Suprapubic skin (tissue), 4 donors: ENCODE results near the gene HS3ST6. TPM values are rescaled to one million over a fixed set of nuclear protein-coding genes. Genes with fewer than 3 reads are reported as not detected.

Experiments
- DNase-seq, 2 donors: peaks; one replicate each; pipeline ENCODE4 v3.0.0-alpha.2; 2019; ENCODE audit warnings: low spot score in 2 of 2
- H3K27ac ChIP-seq: fragments of 200-600 bp; sonication (generic); one replicate; pipeline ENCODE4 v1.5.1; 2019
- H3K27me3 ChIP-seq: fragments of 200-600 bp; sonication (generic); one replicate; pipeline ENCODE4 v1.5.1; 2019
- H3K36me3 ChIP-seq: fragments of 200-600 bp; sonication (generic); one replicate; pipeline ENCODE4 v1.5.1; 2019
- H3K4me1 ChIP-seq: fragments of 200-600 bp; sonication (generic); one replicate; pipeline ENCODE4 v1.5.1; 2019
- H3K4me3 ChIP-seq: fragments of 200-600 bp; sonication (generic); one replicate; pipeline ENCODE4 v1.5.1; 2019; ENCODE audit warnings: mild to moderate bottlenecking
- H3K9me3 ChIP-seq: fragments of 200-600 bp; sonication (generic); one replicate; pipeline ENCODE4 v1.5.1; 2019
- CTCF ChIP-seq, 2 donors: fragments of 200-600 bp in 1 of 2; fragments of 450-650 bp in 1 of 2; sonication (generic) in 1 of 2; IDR thresholded peaks; one replicate each; pipeline ENCODE4 v1.5.1; 2016 to 2019; ENCODE audit warnings: antibody characterized with exemption in 2 of 2, mild to moderate bottlenecking in 1 of 2, moderate library complexity in 1 of 2
- EP300 ChIP-seq: sonication (generic); formaldehyde crosslinking; IDR thresholded peaks from one replicate; pipeline ENCODE4 v1.6.1; 2017; ENCODE audit warnings: antibody characterized with exemption
- POLR2A ChIP-seq, 2 donors: fragments of 450-650 bp; IDR thresholded peaks; one replicate each; pipeline ENCODE4 v1.6.1; 2017; ENCODE audit warnings: antibody characterized with exemption in 2 of 2, mild to moderate bottlenecking in 2 of 2, moderate library complexity in 2 of 2
- POLR2AphosphoS5 ChIP-seq, 3 donors: sonication (generic); formaldehyde crosslinking; IDR thresholded peaks; one replicate each; pipeline ENCODE4 v1.6.1; 2017; ENCODE audit warnings: antibody characterized with exemption in 3 of 3
- WGBS: methylation state at CpG from one replicate; pipeline ENCODE4 v1.1.5; 2018; 5-methylcytosine and 5-hydroxymethylcytosine counted together
- total RNA-seq, 4 donors: library from RNA; depleted of rRNA; stranded (reverse); fragments of >200 nt; gene quantifications; one replicate each; pipeline ENCODE4 v1.1.0, GENCODE V29; 2016

HS3ST6 gene
- total RNA-seq, 4 donors from 2014 or later, result 28.5 to 76.7 (median 58.5) TPM

GRCh38 chr16:1930338-1930720, 12.1 kb upstream of the HS3ST6 start:
- H3K27me3 ChIP-seq, result no peaks in the 10 kb centered on the region
- no peak for TF ChIP-seq POLR2A (IDR thresholded peaks at IDR 0.05)
- no peak for TF ChIP-seq EP300
- no peak for TF ChIP-seq CTCF (IDR thresholded peaks at IDR 0.05)
- TF ChIP-seq POLR2AphosphoS5 (IDR thresholded peaks at IDR 0.05), result no peak
- no peak overlapping the region for H3K4me3 ChIP-seq
- no peaks in the 10 kb centered on the region for H3K9me3 ChIP-seq
- DNase-seq, result no peak
- H3K4me1 ChIP-seq, result peaks cover 18% of the 10 kb centered on the region
- no peaks in the 10 kb centered on the region for H3K36me3 ChIP-seq
- WGBS, result 59% methylated on average over 6 of the region's 10 CpGs
- H3K27ac ChIP-seq, result no peak overlapping the region

GRCh38 chr16:1929578-1930337, 11.5 kb upstream of the HS3ST6 start:
- peak; percentile 92 to 93 for DNase-seq
- H3K4me3 ChIP-seq, result peak overlapping the region; percentile 57
- WGBS, result 0% methylated on average over 25 of the region's 70 CpGs
- no peak for TF ChIP-seq POLR2AphosphoS5 (IDR thresholded peaks at IDR 0.05)
- peak; percentile 100 for TF ChIP-seq CTCF (IDR thresholded peaks at IDR 0.05)
- no peaks in the 10 kb centered on the region for H3K36me3 ChIP-seq
- H3K4me1 ChIP-seq, result peaks cover 18% of the 10 kb centered on the region
- H3K27ac ChIP-seq, result peak overlapping the region; percentile 77
- H3K27me3 ChIP-seq, result no peaks in the 10 kb centered on the region
- H3K9me3 ChIP-seq, result no peaks in the 10 kb centered on the region

GRCh38 chr16:1929105-1929504, 10.9 kb upstream of the HS3ST6 start:
- peak overlapping the region; percentile 77 for H3K27ac ChIP-seq

GRCh38 chr16:1926271-1926670, 8.1 kb upstream of the HS3ST6 start:
- no peak overlapping the region for H3K4me3 ChIP-seq
- WGBS, result 61% methylated on average over 11 of the region's 11 CpGs
- no peak for DNase-seq
- H3K9me3 ChIP-seq, result no peaks in the 10 kb centered on the region
- peaks cover 19% of the 10 kb centered on the region for H3K27me3 ChIP-seq
- peaks cover 39% of the 10 kb centered on the region for H3K4me1 ChIP-seq
- no peak for TF ChIP-seq POLR2A (IDR thresholded peaks at IDR 0.05)
- H3K27ac ChIP-seq, result no peak overlapping the region
- H3K36me3 ChIP-seq, result no peaks in the 10 kb centered on the region

More at GRCh38 chr16:1929105-1929504, 10.9 kb upstream of the HS3ST6 start:
- WGBS, result 6% methylated on average over 5 of the region's 11 CpGs
- DNase-seq, result peak in 1 of 2 donors; percentile 61
- TF ChIP-seq EP300 (no peak), CTCF (IDR thresholded peaks at IDR 0.05) (no peak), POLR2A (IDR thresholded peaks at IDR 0.05) (no peak), POLR2AphosphoS5 (IDR thresholded peaks at IDR 0.05) (no peak)
- H3K9me3 ChIP-seq, result no peaks in the 10 kb centered on the region
- peaks cover 24% of the 10 kb centered on the region for H3K4me1 ChIP-seq
- no peaks in the 10 kb centered on the region for H3K36me3 ChIP-seq
- H3K4me3 ChIP-seq, result peak overlapping the region; percentile 57
- H3K27me3 ChIP-seq, result no peaks in the 10 kb centered on the region

- DNase-seq, result no peak
- Histone ChIP-seq H3K4me1 (peaks cover 35% of the 10 kb centered on the region), H3K9me3 (no peaks in the 10 kb centered on the region), H3K27ac (peak overlapping the region; percentile 8), H3K36me3 (no peaks in the 10 kb centered on the region), H3K27me3 (peaks cover 41% of the 10 kb centered on the region), H3K4me3 (no peak overlapping the region)
- TF ChIP-seq EP300, result no peak
- TF ChIP-seq POLR2A (IDR thresholded peaks at IDR 0.05), result no peak
- TF ChIP-seq CTCF (IDR thresholded peaks at IDR 0.05), result no peak
- no peak for TF ChIP-seq POLR2AphosphoS5 (IDR thresholded peaks at IDR 0.05)
- WGBS, result 71% methylated on average over 5 of the region's 5 CpGs
Measured at GRCh38 chr16:1924095-1924494, 5.9 kb upstream of the HS3ST6 start.
